Pancreas (tissue), 10 donors: ENCODE data around the gene FAR1. TPM values are rescaled to one million over a fixed set of nuclear protein-coding genes. Genes with fewer than 3 reads are reported as not detected.
"Not testable (repeated sequence)": the region's sequence is repeated elsewhere in the genome, so short reads cannot be mapped to it uniquely, and the experiment has no call there.

Experiments used
- ATAC-seq, 4 donors: fragments of 200-7000 bp; cut with Tn5 transposase; one replicate each; pipeline versions ENCODE4 v1.8.0 to v1.9.1; 2020; ENCODE audit warnings: mild to moderate bottlenecking in 4 of 4, moderate library complexity in 4 of 4
- DNase-seq, 6 donors: peaks; one replicate each; pipeline ENCODE4 v3.0.0-alpha.2; 2020
- FAIRE-seq: peaks from 2 replicates; lab custom pipeline; 2012; peaks lifted over from hg19 to GRCh38; lab: Jason Lieb, UNC
- H3K27ac ChIP-seq, 4 donors: fragments of 200-600 bp; sonication (generic); 1 replicate in 3 of 4; 2 replicates in 1 of 4; pipeline versions ENCODE4 v1.5.0 to v1.8.0; 2020
- H3K27me3 ChIP-seq, 4 donors: fragments of 200-600 bp; one replicate each; pipeline ENCODE4 v1.8.0; 2021
- H3K36me3 ChIP-seq, 3 donors: fragments of 200-600 bp; sonication (generic) in 1 of 3; one replicate each; pipeline versions ENCODE4 v1.5.0 to v1.8.0; 2020 to 2021
- H3K4me1 ChIP-seq, 3 donors: fragments of 200-600 bp; one replicate each; pipeline ENCODE4 v1.8.0; 2021
- H3K4me3 ChIP-seq, 4 donors: fragments of 200-600 bp; sonication (generic) in 2 of 4; one replicate each; pipeline versions ENCODE4 v1.5.0 to v1.8.0; 2020 to 2021
- H3K9me3 ChIP-seq, 4 donors: fragments of 200-600 bp; one replicate each; pipeline ENCODE4 v1.8.0; 2021
- WGBS, 2 donors: extraction: QIAGEN DNeasy Blood & Tissue Kit; methylation state at CpG; one replicate each; pipeline ENCODE4 v1.1.7; 2013; 5-methylcytosine and 5-hydroxymethylcytosine counted together
- intact Hi-C, 3 donors: fragments of 100-400 bp; cut with DNase I; formaldehyde crosslinking; loops; one replicate each; pipeline versions ENCODE4 v1.11.1 to v1.14.2; 2022
- polyA plus RNA-seq, 2 donors: library from polyadenylated mRNA; stranded (reverse); fragments of 200-250 nt; gene quantifications; one replicate each; pipeline ENCODE4 v1.2.3, GENCODE V29; 2013
- total RNA-seq, 6 donors: library from RNA; stranded (reverse); fragmentation: NEBNext Ultra II Directional in 4 of 6; extraction: Animal tissue kit (Norgen Biotek cat#: 25700) in 4 of 6; gene quantifications; one replicate each; pipeline versions ENCODE4 v1.2.1 to v1.2.4, GENCODE V29; 2021 to 2023
- TF ChIP-seq, protein P1 (sequence below), 4 donors: fragments of 200-600 bp; sonication (generic) in 3 of 4; IDR thresholded peaks; one replicate each; pipeline versions ENCODE4 v1.5.0 to v1.8.0; 2021; ENCODE audit warnings: antibody characterized with exemption in 4 of 4
- donor health status: healthy with polysubstance abuse.
- donor health status: DM: no; HTN: no; CAD: no; lungs with moderate emphysema.
- donor health status: DM: no; HTN: no; CAD: no.
- donor health status: control.
- donor health status: control.
- donor health status: Bipolar disorder and iron deficiency.
- donor health status: DM: yes; HTN: yes; CAD: no.
- donor health status: DM: no; HTN: no; CAD: no.
- donor health status: DM: no; HTN: no; CAD: no.
- donor health status: DM: yes; HTN: yes; CAD: no.

Gene FAR1, protein sequence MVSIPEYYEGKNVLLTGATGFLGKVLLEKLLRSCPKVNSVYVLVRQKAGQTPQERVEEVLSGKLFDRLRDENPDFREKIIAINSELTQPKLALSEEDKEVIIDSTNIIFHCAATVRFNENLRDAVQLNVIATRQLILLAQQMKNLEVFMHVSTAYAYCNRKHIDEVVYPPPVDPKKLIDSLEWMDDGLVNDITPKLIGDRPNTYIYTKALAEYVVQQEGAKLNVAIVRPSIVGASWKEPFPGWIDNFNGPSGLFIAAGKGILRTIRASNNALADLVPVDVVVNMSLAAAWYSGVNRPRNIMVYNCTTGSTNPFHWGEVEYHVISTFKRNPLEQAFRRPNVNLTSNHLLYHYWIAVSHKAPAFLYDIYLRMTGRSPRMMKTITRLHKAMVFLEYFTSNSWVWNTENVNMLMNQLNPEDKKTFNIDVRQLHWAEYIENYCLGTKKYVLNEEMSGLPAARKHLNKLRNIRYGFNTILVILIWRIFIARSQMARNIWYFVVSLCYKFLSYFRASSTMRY
- total RNA-seq (10 to 100 TPM; 15.9 to 43.7 (median 20.2) TPM), polyA plus RNA-seq (10 to 100 TPM; 12.0 to 17.0 TPM)

DNA sequence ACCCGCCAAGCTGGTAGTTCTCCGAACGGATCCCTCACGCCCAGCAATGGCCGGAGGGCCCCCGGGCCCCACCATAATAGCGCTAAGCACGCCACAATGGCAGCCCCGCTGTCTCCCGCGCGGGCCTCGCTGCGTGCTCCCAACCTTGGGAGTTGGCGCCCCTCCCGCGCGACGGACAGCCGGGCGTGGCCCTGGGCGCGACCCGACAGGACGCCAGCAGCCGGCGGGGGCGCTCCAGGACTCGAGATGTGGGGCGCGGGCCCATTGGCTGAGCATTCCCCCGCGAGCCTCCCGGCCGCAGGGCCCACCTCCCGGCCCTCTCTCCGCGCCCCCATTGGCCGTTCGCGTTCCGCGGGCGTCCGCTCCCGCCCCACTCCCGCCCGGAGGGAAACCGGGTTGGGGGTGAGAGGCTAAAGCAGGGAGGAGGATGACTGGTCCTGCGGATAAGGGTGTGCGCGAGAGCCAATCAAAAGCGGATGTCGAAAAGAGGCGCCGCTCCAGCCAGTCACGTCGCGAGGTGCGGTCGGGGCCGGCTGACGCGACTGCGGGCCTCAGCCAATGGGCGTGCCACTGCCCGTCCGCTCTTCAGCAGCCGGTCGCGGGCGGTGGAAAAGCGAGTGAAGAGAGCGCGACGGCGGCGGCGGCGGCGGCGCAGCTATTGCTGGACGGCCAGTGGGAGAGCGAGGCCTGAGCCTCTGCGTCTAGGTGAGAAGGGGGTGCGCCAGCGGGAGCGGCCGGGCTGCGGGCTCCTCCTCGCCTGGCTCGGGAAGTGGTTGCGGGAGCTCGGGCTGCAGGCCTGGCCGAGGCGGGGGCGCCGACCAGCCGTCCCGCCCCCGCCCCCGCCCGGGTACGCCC lies at the start of gene FAR1:
Gene FAR1 (plus strand): TSS at position 567 of the 855 bp plus-strand sequence. CDS start 26,098 bp downstream, outside the sequence.
- Histone ChIP-seq H3K27ac (peak within 1 kb of the TSS; percentile 78 to 94 (median 86)), H3K36me3 (no peaks in the 10 kb centered on the region), H3K9me3 (no peaks in the 10 kb centered on the region), H3K27me3 (no peaks in the 10 kb centered on the region), H3K4me1 (peaks cover 0 to 23% (median 13%) of the 10 kb centered on the region in 3 donors), H3K4me3 (peak within 1 kb of the TSS; percentile 86 to 99 (median 96))
- 0% methylated on average over 81 to 104 of the region's 104 CpGs for WGBS, 2 donors
- peak; percentile 85 for FAIRE-seq
- TF ChIP-seq, protein P1, sequence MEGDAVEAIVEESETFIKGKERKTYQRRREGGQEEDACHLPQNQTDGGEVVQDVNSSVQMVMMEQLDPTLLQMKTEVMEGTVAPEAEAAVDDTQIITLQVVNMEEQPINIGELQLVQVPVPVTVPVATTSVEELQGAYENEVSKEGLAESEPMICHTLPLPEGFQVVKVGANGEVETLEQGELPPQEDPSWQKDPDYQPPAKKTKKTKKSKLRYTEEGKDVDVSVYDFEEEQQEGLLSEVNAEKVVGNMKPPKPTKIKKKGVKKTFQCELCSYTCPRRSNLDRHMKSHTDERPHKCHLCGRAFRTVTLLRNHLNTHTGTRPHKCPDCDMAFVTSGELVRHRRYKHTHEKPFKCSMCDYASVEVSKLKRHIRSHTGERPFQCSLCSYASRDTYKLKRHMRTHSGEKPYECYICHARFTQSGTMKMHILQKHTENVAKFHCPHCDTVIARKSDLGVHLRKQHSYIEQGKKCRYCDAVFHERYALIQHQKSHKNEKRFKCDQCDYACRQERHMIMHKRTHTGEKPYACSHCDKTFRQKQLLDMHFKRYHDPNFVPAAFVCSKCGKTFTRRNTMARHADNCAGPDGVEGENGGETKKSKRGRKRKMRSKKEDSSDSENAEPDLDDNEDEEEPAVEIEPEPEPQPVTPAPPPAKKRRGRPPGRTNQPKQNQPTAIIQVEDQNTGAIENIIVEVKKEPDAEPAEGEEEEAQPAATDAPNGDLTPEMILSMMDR (IDR thresholded peaks at IDR 0.05): peak; percentile 46 to 56 (median 52)
- intact Hi-C loops: no loop called here
- peak; percentile 92 to 97 (median 94) for ATAC-seq
- DNase-seq: peak; percentile 98

DNA sequence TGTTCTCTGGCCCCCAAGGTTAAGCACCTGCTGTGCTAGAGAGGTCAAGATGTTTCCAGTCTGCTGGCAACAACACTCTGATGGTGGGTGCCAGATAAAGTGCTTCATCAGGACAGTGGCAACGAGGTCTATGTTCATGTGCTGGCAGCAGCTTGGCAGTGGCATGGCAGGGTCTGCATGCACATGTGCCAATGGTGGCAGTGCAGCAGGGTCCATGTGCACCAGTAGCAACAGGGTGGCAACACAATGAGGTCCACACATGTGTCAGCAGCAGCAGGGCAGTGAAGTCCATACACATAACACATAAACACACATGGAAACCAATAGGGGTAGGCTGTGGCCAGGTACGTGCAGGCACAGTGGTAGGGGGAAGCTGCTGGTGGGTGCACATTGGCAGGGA lies 48.4 kb upstream of the FAR1 start:
- intact Hi-C loops: no loop called here
- FAIRE-seq: no peak
- peaks cover 0 to 4% (median 0%) of the 10 kb centered on the region in 4 donors for H3K9me3 ChIP-seq
- H3K27me3 ChIP-seq: no peaks in the 10 kb centered on the region
- no peak for ATAC-seq
- DNase-seq: no peak
- no peak overlapping the region for H3K4me3 ChIP-seq
- H3K4me1 ChIP-seq: no peaks in the 10 kb centered on the region
- WGBS, 2 donors: 78 to 86% methylated on average over 2 of the region's 2 CpGs
- H3K36me3 ChIP-seq: no peaks in the 10 kb centered on the region
- TF ChIP-seq, protein P1 (IDR thresholded peaks at IDR 0.05): no peak
- H3K27ac ChIP-seq: no peak overlapping the region

DNA sequence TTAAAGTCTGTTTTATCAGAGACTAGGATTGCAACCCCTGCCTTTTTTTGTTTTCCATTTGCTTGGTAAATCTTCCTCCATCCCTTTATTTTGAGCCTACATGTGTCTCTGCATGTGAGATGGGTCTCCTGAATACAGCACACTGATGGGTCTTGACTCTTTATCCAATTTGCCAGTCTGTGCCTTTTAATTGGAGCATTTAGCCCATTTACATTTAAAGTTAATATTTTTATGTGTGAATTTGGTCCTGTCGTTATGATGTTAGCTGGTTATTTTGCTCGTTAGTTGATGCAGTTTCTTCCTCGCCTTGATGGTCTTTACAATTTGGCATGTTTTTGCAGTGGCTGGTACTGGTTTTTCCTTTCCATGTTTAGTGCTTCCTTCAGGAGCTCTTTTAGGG lies 41.6 kb upstream of the FAR1 start:
- DNase-seq, FAIRE-seq, H3K36me3 ChIP-seq, H3K4me1 ChIP-seq, H3K4me3 ChIP-seq, H3K9me3 ChIP-seq, ATAC-seq, H3K27ac ChIP-seq, H3K27me3 ChIP-seq, intact Hi-C loops: not testable (repeated sequence)
- 83 to 90% methylated on average over 3 of the region's 3 CpGs for WGBS, 2 donors

DNA sequence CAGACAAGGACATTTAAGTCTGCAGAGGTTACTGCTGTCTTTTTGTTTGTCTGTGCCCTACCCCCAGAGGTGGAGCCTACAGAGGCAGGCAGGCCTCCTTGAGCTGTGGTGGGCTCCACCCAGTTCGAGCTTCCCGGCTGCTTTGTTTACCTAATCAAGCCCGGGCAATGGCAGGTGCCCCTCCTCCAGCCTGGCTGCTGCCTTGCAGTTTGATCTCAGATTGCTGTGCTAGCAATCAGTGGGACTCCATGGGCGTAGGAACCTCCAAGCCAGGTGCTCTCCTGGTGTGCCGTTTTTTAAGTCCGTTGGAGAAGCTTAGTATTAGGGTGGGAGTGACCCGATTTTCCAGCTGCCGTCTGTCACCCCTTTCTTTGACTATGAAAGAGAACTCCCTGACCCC lies 39.8 kb upstream of the FAR1 start:
- 79 to 82% methylated on average over 8 of the region's 8 CpGs for WGBS, 2 donors
- H3K27ac ChIP-seq, FAIRE-seq, ATAC-seq, DNase-seq, H3K36me3 ChIP-seq, H3K27me3 ChIP-seq, H3K9me3 ChIP-seq, intact Hi-C loops, H3K4me1 ChIP-seq, H3K4me3 ChIP-seq: not testable (repeated sequence)

DNA sequence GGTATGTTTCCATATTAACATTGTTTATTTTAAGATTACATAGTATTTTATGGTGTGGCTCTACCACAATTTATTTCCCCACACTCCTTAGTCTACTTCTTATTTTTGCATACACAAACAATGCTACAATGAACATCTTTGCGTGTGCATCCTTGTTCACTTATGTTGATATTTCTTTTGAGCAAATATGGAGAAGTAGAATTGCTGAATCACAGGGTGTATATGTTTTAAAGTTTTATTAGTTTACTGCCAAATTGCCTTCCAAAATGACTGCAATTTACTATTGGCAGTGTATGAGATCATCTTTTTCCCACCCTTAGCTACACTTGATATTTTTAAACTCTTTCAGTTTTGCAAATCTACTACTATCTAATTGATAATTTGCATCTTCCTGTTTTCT lies 38.7 kb upstream of the FAR1 start:
- ATAC-seq (no peak), FAIRE-seq (peak; percentile 53)
- 92 to 95% methylated on average over 1 of the region's 1 CpG for WGBS, 2 donors

More for the DNA sequence above, 38.7 kb upstream of the FAR1 start:
- intact Hi-C loops: no loop called here
- TF ChIP-seq, protein P1 (IDR thresholded peaks at IDR 0.05): no peak
- no peak for DNase-seq
- H3K9me3 ChIP-seq: no peaks in the 10 kb centered on the region
- no peak overlapping the region for H3K27ac ChIP-seq
- no peak overlapping the region for H3K4me3 ChIP-seq
- H3K36me3 ChIP-seq: no peaks in the 10 kb centered on the region
- H3K4me1 ChIP-seq: no peaks in the 10 kb centered on the region
- no peaks in the 10 kb centered on the region for H3K27me3 ChIP-seq
